Mesenteric fat pad (tissue), 1 donor: ENCODE data around the gene SLC30A9. TPM values are rescaled to one million over a fixed set of nuclear protein-coding genes. Genes with fewer than 3 reads are reported as not detected.

ENCODE experiments used
- DNase-seq: peaks from one replicate; pipeline ENCODE4 v3.0.0-alpha.2; 2020; ENCODE audit warnings: low spot score
- long read RNA-seq: library from polyadenylated mRNA; unstranded; transcript quantifications from one replicate; pipeline ENCODE4 v2.0.0, GENCODE V29; 2020
- total RNA-seq: library from RNA; stranded (reverse); fragmentation: NEBNext Ultra II Directional; extraction: Animal tissue kit (Norgen Biotek cat#: 25700); gene quantifications from one replicate; pipeline ENCODE4 v1.2.1, GENCODE V29; 2021
- donor health status: DM: yes; HTN: yes; CAD: no.

SLC30A9 gene
- total RNA-seq = 31.5 TPM
- long read RNA-seq, full-length matches to known transcripts = 11 of 56 reads
- long read RNA-seq, partial matches to known transcripts = 17 of 56 reads
- long read RNA-seq, other reads (novel, unspliced or antisense) = 28 of 56 reads

GRCh38 chr4:41990365-41991111 is at the start of gene SLC30A9:
Gene SLC30A9 (plus strand): TSS chr4:41990530. CDS start chr4:41990652, 122 bp downstream.
- peak; percentile 96 for DNase-seq

- DNase-seq = no peak
Observed at GRCh38 chr4:41940834-41941233, 49.5 kb upstream of the SLC30A9 start.

DNA sequence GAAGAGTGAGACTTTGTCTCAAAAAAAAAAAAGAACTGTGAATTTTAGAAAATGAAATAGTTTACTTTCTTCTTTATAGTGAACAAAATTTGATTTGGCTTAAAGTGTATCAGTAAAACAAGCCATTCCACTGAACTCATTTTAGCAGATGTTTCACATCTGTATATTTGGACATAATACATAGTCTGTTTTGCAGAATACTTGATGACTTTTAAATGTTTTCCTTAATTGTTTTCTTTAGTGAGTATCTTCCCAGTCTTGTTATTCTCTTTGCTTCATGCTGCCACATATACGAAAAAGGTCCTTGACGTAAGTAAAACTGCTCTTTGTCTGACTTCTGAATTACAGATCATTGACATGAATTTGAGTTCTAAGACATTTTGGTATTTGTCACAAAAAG is 46.8 kb upstream of the SLC30A9 start:
- no peak for DNase-seq

GRCh38 chr4:41944089-41944488 is 46.2 kb upstream of the SLC30A9 start:
- DNase-seq = no peak

DNA sequence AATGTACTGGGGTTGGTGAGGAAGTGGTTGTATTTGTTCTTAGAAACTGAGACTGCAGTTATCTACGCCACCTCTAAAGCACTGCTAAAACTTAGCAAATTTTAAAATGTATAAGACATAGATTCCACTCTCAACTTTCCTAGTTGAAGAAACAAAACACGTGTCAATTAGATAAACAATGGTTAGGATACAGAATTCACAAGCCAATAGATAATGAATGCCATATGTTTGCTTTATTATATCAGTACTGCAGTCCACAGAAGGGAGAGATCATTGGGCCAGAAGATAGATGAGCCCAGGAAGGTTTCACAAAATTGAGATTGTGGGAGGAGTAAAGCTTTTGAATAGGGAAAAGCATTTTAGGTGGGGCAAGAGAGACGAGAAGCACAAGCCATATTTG is 40.8 kb upstream of the SLC30A9 start:
- DNase-seq = no peak

- no peak for DNase-seq
Observed at GRCh38 chr4:41957634-41958033, 32.7 kb upstream of the SLC30A9 start.

DNA sequence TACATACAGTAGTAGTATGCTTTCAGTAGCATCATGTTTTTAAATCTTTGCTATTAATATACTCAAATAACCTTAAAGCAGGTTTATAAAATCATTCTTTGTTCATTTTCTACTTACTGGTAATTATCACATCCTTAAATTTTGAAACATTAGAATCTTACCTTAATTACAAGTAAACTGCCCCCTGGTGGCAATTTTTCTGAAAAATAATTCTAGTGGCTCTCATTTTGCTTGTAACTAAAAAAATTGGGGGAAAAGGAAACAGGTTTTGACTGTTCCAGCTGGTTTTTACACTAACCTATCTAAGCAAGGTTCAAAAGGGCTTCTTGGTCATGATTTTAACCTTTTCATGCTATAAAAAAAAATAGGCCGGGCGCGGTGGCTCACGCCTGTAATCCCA is 27.2 kb upstream of the SLC30A9 start:
- DNase-seq = no peak

GRCh38 chr4:41964401-41964800 is 25.9 kb upstream of the SLC30A9 start:
- DNase-seq = no peak

- DNase-seq = no peak
Observed at GRCh38 chr4:41967392-41967791, 22.9 kb upstream of the SLC30A9 start.

DNA sequence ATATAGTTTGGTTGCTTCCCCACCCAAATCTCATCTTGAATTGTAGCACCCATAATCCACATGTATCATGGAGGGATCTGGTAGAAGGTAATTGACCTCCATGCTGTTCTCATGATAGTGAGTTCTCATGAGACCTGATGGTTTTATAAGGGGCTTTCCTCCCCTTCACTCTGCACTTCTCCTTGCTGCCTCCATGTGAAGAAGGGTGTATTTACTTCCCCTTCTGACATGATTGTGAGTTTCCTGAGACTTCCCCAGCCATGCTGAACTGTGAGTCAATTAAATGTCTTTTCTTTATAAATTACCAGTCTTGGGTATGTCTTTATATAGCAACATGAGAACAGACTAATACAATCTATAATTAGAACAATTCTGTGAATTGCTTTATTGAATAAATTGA is 20.7 kb upstream of the SLC30A9 start:
- DNase-seq = no peak

- no peak for DNase-seq
Observed at GRCh38 chr4:41975341-41975740, 15.0 kb upstream of the SLC30A9 start.

GRCh38 chr4:41976775-41977516 is 13.4 kb upstream of the SLC30A9 start:
- no peak for DNase-seq

GRCh38 chr4:41977709-41978108 is 12.6 kb upstream of the SLC30A9 start:
- no peak for DNase-seq

DNA sequence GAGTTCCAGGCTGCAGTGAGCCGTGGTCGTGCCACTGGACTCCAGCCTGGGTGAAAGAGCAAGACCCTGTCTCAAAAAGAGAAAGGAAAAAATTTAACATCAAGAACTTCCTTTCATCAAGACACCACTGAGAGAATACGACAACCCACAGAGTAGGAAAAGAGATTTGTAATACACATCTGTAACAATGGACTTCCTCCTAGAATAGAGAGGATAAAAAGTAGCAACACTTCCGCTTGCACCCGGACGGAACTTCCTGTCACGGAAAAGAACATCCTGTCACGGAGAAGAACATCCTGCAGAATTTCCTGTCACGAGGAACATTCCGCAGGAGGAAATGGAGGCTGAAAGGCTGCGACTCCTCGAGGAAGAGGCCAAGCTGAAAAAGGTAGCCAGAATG is 8.9 kb upstream of the SLC30A9 start, which contains the start of gene DCAF4L1:
TSS of gene DCAF4L1 (plus strand) at position 301 of the 400 bp plus-strand sequence. CDS start at position 338, 37 bp downstream.
- DNase-seq = no peak

- DNase-seq = no peak
Observed at GRCh38 chr4:41982716-41983115, 7.6 kb upstream of the SLC30A9 start.

- DNase-seq = no peak
Observed at GRCh38 chr4:41985151-41985550, 5.2 kb upstream of the SLC30A9 start.

DNA sequence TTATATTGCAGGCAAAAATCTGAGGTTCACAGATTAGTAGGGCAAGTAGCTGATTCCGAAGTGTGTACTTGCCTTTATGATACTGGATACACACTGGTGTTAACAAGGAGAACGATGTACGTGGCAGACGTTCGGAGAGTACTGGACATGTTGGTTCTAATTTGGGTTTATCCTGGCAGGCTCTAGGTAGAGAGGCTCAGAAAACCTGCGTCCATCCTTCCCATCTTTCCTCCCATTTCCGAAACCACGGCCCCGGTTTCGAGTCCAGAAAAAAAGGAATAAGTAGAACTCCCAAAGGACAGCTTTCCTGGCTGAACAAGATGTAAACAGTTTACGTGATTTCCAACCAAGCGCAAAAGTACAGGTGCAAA is 351 bp upstream of the SLC30A9 start:
- DNase-seq = no peak

GRCh38 chr4:41991916-41992767 is 1.8 kb downstream of the SLC30A9 start:
- no peak for DNase-seq

- no peak for DNase-seq
Observed at GRCh38 chr4:41992967-41993857, 2.9 kb downstream of the SLC30A9 start.

GRCh38 chr4:41994461-41994985 is 4.2 kb downstream of the SLC30A9 start:
- no peak for DNase-seq
